HS-27A (cell line): ENCODE results near the gene CLSTN3.
"Not testable (repeated sequence)": the region's sequence is repeated elsewhere in the genome, so short reads cannot be mapped to it uniquely, and the experiment has no call there.

Experiments
- DNase-seq: peaks from one replicate; pipeline ENCODE4 v3.0.0-alpha.2; 2012; ENCODE audit warnings: low read depth, missing footprints

Gene CLSTN3

DNA sequence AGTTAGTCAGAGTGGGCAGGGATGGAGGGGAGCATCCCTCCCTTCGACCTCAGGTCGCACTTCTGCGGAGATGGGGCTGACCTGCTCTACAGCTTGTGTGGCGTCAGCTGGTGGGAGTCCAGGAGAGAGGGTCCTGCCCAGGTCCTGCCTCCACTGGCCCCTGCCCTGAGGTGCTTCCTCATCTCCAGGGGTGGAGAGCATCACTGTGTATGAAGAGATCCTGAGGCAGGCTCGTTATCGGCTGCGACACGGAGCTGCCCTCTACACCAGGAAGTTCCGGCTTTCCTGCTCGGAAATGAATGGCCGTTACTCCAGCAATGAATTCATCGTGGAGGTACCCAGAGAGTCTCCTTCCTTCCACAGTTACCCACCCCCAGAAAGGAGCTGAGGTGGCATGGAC, 20.2 kb downstream of the CLSTN3 start:
- DNase-seq: no peak

DNA sequence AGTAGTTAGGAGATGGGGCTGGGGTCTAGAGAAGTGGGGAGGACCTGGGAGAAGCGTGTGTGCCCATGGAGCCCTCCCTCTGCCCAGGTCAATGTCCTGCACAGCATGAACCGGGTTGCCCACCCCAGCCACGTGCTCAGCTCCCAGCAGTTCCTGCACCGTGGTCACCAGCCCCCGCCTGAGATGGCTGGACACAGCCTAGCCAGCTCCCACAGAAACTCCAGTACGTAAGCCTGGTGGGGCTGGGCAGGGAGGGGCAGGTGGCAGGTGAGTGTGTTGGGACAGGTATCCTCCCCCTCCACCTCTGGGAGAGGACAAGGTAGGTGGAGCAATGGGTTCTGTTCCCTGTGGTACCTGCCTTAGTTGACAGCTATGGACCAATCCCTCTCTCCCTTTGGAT, 20.7 kb downstream of the CLSTN3 start:
- no peak for DNase-seq

DNA sequence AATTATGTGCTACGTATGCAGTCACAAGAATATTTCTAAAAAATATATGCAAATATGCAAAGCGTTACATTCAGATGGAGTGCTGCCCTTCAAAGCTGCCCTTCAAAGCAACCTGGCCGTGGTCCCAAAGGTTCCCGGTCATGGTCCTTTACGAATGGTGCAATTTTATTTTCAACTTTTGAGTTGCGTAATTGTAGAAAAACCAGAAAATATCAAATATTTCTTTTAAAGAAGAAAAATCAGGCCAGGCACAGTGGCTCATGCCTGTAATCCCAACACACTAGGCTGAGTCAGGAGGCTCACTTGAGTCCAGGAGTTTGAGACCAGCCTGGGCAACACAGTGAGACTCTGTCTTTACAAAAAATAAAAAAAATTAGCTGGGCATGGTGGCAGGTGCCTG, 21.4 kb downstream of the CLSTN3 start:
- DNase-seq: no peak

DNA sequence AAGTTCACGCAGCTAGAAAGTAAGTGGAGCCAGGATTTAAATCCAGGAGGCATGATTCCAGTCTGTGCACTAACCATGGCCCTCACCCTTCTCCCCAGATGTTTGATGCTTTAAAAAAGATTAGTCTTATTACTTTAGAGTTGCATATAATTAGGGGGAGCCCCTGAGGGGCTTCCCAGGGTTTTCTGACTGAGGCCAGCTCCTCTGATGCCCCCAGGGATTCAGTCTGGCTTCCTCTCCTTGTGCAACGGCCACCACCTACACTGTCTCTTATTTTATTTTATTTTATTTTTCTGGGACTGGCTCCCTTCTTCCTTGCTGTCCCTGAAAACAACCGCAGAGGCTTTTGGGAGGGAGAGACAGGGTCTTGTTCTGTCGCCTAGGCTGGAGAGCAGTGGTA, 22.6 kb downstream of the CLSTN3 start:
- DNase-seq: no peak

DNA sequence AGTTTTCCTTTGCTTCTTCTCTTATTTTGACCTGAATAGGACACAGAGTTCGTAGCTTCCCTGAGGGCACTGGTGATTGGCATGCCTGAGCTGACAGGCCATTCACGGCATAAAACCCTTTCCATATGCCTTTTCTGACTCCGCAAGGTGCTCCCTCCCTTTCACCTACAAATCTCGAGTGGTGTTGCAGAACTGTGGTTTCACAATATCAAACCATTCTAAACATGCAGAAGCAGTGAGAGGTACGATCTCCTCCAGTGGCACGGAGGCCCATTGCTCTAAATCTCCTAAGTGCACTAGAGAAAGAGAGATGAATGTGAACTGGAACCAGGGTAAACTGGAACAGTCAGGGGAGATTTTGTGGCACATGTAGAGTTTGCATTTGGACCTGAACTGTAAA, 23.9 kb downstream of the CLSTN3 start:
- DNase-seq: no peak

DNA sequence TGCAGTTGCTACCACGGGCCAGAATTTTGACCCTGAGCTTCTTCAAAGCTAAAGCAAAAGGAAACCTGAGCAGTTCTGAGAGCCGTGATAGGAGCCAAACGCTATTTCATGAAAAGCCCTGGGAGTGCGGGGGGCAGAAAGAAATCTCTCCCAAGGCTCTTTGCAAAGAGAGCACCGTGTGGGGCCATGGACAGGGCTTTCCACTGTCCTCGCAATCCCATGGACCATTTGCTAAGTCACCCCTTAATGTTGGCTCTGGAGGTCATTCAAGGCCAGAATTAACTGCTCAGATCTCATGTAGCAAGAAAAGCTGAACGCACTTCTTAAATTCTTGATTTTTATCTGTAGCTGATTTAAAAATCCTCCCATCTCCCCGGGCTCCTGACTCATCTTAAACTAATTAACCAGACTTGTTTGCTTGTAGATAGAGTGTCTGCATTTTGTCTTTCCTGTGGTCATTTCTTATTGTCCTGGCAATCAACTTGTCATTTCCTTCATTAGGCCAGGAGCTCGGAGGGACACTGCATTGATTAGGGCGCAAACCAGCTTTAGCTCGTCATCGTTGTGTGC, 24.8 kb downstream of the CLSTN3 start:
- no peak for DNase-seq

DNA sequence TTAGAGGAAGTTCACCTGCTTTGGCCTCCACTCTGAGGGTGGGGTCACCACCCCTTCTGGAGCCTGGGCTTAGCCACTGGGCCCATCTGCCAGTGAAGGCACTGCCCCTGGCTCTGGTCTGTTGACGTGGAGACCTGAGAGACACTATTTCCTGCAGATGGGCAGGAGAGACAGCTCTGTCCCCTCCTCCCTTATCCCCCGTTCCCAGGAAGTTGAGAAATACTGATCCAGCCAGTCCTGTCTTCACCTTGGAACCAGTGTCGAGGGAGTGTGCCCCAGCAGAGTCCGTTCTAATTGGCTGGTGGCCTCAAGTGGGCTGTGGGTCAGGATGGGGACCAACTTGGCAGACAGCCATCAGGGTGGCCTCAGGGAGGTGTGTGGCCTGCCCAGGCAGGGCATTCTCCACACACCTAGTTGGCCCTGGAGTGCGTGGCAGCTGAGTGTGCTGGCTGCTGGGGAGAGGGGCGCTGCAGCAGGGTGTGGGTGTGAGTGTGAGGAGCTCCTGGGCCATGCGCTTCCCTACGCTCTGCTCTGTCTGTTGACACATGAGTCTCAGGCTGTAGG, 25.4 kb downstream of the CLSTN3 start:
- DNase-seq: no peak

DNA sequence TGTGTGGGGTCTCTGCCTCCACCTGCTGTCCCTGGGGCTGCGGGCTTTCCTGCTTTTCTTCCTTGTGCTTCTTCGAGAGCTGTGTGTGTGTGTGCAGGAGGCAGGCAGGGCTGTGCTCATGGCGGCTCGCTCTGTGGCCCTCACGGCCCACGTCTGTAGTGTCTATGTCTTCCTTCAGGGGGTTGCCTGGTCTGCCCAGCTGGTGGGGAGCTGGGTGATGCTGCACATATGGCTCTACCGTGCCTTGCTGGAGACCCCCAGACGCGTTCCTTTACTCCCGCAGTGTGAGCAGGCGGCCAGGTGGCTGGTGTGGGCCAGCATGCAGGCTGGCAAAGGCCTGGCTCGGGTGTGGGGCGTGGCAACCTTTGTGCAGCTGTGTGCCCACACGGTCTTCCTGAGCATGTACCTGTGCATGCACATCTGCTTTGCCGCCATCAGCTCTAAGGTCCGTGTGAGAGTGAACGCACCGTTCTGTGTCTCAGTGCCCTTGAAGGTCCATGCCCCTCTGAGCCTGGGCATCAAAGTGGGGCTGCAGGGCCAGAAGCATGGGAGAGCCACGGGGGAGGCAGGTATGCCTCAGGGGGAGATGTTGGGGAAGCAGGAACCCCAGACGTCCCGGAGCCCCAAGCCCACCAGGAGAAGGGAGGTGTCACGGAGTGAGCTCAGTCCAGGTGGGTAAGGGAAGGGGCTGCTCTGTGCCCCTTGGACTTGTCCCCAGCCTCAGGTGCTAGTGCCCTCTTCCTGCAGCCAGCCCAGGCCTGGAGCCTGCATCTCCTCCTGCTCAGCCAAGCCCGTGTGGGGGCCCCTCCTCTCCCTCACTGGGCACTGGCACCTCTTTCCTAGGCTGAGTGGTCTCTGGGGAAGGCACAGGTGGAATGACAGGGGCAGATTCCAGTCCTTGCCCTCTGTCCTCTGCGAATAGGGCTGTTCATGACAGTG, 26.4 kb downstream of the CLSTN3 start:
- DNase-seq: no peak

DNA sequence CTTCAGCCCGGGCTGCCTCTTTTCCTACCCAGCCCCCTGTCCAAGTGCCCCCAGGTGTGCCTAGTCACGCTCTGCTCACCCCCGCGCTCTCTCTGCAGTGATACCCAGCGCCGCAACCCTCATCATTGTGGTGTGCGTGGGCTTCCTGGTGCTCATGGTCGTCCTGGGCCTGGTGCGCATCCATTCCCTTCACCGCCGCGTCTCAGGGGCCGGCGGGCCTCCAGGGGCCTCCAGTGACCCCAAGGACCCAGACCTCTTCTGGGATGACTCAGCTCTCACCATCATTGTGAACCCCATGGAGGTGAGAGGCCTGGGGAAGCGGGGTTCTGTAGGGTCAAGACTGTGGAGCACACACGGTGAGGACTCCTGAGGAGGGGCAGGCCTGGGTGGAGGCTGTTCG, 27.2 kb downstream of the CLSTN3 start:
- no peak for DNase-seq

DNA sequence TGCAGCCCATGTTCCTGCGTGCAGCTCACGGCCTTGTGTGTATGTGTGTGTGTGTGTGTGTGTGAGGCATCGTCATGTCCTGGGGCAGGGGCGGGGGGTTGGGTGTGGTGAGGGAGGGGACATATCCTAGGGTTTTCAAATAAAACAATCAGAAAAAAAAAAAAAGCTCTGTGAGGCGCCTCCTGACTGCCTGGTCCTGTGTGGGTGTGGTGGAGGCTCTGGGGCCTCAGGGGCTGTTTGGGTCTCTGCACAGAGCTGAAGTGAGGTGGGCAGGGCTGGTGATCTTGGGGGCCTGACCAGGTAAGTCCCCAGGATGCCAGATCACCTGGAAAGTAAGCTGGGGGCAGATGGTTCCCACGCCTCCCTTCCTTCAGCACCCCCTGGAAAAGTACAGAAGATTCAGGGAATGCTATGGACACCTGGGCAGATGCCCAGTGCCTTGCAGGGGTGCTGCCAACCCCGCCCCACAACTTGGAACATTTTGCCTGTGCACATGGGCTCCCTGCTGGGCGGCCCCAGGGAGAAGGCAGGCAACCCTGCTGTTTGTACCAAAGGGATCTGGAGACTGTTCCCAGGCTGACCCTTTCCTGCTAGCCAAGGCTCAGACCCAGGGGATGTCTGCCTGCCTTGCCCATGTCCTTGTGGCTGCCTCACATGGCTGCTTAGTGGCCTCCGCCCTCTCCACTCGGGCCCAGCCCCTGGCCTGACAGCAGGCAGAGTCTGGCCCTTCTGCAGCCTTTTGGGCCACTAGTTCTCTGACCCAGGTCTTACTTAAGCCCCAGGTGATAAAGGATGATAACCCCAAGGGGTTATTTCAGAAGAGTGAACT, 28.8 kb downstream of the CLSTN3 start:
- no peak for DNase-seq

DNA sequence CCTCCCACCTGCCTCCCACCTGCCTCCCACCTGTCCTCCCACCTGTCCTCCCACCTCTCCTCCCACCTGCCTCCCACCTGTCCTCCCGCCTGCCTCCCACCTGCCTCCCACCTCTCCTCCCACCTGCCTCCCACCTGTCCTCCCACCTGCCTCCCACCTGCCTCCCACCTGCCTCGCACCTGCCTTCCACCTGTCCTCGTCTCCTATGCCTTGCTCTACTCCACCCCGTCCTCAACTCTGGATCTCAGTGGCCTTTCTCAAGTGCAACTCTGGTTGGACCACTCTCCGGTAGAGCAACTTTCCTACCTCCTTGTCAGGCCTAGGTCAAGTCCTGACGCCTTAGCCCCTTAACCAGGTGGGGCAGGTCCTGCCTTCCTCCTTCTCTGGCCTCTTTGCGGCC, 30.0 kb downstream of the CLSTN3 start:
- no peak for DNase-seq

DNA sequence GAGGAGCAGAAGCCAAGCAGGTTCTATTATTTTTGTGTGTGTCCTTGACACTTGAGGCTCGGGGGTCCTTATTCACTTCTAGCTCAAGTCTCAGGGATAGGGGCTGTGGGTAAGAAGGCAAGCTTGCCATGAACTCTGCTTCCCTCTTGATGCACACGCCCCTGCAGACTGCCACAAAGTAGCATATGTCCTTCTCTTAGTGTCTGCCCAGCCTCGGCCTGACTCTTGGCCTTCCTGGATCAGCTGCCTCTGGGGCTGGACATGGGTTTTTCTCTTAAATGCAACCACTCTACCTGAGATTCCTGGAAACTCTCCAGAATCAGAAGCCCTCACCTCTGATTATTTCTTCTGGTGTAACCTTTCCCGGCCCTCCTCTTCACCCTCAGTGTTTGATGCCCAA, 31.2 kb downstream of the CLSTN3 start:
- no peak for DNase-seq

DNA sequence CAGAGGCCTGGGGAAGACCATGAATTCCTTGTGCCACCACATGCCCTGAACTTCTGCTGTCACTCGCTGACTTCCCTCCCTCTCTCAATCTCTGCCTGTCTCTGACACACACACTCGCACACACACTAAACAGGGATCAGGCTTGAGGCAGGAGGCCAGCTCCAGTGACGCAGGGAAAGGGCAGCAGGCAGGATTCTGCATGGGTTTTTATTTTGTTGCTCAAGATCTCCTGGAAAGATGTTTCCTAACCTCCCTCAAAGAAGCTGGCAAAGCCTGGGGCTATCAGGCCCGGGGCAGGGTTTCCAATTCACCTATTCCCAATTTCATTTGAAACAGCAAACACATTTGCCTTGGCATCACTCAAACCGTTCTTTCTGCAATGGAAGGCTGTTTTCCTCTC, 31.6 kb downstream of the CLSTN3 start:
- no peak for DNase-seq

DNA sequence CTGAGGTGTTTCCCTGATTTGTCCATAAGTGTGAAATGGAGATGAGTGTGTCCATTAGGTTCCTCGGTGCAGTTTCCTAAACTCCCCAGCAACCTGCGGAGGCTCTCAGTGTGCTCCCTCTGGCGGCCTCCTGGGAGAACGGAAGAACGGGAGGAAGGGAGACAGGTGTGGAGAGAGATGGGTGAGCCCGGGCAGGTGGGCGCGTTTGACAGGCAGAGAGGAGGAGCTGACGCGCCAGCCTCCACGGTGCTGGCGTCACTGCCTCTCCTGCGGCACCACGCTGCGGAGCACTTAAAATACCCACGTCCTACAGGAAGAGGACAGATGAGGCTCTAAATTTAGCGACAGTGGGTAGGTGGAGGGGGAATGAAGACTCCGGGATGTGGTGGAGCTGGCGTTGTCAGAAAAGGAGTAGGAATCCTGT, 32.5 kb downstream of the CLSTN3 start:
- DNase-seq: no peak

DNA sequence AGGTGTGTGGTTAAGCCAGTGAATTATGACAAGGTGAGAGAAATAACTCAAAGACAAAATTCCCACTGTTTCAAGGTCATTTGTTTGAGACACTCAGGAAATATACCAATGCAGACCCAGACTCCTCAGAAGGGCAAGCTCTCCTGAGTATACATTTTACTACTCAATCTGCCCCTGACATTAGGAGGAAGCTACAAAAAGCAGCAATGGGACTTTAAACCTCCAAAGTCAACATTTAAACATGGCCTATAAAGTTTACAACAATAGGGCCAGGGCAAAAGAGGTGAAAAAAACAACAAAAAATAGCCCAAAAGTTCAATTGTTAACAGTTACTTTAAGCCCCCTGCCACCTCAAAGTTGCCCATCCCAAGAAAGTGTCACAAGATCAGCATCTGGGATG, 39.8 kb downstream of the CLSTN3 start:
- DNase-seq: no peak

DNA sequence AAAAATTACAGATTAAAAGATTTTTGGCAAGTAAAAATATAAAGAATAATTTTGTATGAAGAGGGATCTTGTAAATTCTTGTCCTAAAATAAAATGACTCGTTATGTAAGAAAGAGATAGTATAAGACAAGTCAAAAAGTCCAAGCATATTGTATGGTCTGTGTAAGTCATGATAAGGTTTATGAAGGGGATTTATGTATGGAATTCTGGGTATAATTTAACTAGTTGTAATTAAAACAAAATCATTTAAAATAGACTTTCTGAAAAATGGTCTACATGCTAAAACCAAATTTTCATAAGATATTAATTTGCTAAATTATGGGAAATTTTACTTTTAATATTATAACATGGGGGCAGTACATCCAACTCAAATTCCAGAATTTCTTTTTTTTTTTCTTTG, 41.7 kb downstream of the CLSTN3 start:
- no peak for DNase-seq

DNA sequence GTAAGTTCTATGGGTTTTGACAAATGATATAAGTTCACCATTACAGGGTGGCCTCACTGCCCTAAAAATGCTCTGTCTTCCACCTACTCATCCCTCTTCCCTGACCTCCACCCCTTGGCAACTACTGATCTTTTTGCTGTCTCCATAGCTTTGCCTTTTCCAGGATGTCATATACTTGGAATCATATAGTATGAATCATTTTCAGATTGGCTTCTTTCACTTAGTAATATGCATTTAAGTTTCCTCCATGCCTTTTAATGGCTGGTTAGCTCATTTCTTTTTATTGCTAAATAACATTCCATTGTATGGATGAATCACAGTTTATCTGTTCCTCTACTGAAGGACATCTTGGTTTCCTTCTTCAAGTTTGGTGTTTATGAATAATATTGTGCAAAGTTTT, 45.3 kb downstream of the CLSTN3 start:
- DNase-seq: no peak

DNA sequence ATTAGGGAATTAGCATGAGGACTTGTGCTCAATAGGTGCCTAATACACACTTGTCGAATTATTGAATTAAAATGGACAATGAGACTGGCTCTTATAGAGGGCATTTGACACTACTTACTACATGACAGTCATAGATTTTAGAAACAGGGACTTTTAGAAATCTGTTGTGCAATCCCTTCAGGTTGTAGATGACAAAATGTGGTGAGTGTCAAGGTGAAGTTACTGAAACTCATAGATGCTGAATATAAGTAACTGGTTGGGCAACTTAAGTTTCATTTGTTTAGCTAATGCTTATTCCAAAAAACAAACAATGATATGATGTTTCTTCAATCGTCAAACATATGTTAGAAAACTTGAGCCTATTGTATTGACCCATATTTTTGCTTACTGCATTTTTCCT, 46.4 kb downstream of the CLSTN3 start:
- DNase-seq: no peak

DNA sequence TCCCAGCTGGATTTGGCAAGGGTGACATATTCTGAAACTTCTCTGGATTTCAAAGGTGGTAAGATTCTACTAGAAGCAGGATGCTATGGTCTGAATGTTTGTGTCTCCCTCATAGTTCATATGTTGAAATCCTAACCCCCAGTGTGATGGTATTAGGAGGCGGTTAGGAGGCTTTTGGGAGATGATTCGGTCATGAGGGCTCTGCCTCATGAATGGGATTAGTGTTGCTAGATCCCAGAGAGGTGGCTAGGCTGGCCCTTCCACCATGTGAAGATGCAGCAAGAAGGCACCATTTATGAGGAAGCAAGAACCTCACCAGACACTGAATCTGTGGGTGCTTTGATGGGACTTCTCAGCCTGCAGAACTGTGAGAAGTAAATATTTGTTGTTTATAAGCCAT, 48.3 kb downstream of the CLSTN3 start:
- no peak for DNase-seq

DNA sequence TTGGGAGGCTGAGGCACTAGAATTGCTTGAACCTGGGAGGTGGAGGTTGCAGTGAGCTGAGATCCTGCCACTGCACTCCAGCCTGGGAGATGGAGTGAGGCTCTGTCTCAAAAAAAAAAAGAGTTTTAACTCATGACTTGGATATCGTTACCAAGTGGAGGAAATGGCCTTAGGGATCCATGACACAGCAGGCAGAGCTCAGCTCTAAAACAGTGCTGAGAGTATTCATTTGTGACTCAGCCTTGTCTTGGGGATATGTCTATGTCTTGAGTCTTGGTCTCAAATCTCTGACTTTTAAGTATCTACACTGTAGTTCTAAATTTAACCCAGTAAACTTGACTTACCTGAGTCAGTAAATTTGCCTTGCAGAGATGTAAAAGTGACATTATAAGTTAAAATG, 50.5 kb downstream of the CLSTN3 start:
- DNase-seq: no peak

DNA sequence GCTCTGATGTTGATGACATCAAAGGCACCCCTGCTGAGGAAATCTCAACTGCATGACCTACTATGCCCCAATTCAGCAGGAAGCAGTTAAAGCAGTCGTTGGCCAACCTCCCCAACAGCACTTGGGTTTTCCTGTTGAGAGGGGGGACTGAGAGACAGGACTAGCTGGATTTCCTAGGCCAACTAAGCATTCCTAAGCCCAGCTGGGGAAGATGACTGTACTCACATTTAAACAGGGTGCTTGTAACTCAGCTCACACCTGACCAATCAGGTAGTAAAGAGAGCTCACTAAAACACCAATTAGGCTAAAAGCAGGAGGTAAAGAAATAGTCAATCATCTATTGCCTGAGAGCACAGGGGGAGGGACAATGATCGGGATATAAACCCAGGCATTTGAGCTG, 55.9 kb downstream of the CLSTN3 start:
- not testable (repeated sequence) for DNase-seq

DNA sequence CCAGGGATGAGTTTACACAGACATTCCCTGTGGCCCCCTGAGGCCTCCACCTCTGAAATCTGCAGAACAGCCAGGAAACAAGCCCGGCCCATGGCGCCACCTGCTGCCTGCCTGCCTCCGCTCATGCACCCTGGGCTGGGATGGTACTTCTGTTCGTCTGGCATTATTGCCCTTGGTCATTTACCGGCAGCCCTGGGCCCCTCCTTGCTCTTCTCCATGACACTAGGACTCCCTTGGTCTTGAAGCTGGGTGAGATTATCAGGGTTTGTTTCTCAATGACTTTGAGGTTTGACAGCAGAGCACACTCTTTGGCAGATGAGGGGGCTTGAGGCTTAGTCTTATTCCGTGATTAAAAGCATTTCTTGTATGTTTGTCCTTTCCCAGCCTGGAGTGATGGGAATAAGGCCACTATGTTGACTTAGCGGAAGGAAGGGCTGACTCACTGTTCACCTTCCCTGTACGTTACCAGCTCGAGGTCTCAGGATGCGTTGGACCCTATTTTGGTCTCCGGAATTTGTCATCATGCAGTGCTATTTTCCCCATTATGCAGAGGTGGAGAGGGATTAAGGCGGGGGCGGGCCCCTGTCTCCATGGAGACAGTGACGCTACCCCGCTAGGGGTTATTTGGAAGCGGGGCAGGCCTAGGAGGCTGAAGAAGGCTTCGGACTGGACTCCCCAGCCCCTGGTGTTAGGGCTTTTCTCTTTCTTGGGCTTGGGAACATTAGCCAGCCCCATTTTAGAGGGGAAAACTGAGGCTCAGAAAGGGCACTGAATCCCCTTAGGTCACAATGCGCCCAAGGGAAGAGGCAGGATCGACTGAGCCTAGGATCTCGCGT, 58.6 kb downstream of the CLSTN3 start:
- DNase-seq: peak; percentile 39
